ENCODE results near the gene CXCL17.

CXCL17 gene

DNA sequence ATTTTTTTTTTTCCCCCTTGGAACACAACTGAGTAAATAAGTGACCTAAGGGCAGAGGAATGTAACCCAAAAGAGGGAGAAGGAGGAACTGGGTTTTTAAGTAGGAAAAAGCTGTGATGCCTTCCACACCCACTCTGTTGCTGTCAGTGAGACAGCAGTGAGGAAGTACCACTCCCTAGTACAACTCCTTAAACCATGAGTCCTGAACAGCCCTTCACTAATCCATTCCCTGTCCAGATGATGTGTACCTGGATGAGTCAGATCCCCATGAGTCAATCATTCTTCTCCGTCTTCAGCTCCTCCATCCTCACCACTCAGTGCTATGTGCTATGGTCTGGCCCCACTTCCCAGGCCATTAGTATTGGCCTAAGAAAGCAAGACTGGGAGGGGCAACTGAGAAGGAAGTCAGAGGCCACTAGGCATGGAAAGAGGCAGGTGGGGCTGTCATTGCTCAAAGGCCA lies 12.9 kb upstream of the CXCL17 start:
- no peak overlapping the region for H3K27ac ChIP-seq (replicated peaks)
- TF ChIP-seq SPI1 (IDR thresholded peaks at IDR 0.05; ENCODE audit: borderline replicate concordance, low read depth), result no peak
- TF ChIP-seq GABPA (IDR thresholded peaks at IDR 0.05; ENCODE audit: low read depth), result no peak
- TF ChIP-seq, protein P1, sequence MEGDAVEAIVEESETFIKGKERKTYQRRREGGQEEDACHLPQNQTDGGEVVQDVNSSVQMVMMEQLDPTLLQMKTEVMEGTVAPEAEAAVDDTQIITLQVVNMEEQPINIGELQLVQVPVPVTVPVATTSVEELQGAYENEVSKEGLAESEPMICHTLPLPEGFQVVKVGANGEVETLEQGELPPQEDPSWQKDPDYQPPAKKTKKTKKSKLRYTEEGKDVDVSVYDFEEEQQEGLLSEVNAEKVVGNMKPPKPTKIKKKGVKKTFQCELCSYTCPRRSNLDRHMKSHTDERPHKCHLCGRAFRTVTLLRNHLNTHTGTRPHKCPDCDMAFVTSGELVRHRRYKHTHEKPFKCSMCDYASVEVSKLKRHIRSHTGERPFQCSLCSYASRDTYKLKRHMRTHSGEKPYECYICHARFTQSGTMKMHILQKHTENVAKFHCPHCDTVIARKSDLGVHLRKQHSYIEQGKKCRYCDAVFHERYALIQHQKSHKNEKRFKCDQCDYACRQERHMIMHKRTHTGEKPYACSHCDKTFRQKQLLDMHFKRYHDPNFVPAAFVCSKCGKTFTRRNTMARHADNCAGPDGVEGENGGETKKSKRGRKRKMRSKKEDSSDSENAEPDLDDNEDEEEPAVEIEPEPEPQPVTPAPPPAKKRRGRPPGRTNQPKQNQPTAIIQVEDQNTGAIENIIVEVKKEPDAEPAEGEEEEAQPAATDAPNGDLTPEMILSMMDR (IDR thresholded peaks at IDR 0.05; ENCODE audit: insufficient read depth, low read length), result no peak
- TF ChIP-seq POLR2AphosphoS5 (IDR thresholded peaks at IDR 0.05; ENCODE audit: low read depth), result no peak
- TF ChIP-seq, protein P2, sequence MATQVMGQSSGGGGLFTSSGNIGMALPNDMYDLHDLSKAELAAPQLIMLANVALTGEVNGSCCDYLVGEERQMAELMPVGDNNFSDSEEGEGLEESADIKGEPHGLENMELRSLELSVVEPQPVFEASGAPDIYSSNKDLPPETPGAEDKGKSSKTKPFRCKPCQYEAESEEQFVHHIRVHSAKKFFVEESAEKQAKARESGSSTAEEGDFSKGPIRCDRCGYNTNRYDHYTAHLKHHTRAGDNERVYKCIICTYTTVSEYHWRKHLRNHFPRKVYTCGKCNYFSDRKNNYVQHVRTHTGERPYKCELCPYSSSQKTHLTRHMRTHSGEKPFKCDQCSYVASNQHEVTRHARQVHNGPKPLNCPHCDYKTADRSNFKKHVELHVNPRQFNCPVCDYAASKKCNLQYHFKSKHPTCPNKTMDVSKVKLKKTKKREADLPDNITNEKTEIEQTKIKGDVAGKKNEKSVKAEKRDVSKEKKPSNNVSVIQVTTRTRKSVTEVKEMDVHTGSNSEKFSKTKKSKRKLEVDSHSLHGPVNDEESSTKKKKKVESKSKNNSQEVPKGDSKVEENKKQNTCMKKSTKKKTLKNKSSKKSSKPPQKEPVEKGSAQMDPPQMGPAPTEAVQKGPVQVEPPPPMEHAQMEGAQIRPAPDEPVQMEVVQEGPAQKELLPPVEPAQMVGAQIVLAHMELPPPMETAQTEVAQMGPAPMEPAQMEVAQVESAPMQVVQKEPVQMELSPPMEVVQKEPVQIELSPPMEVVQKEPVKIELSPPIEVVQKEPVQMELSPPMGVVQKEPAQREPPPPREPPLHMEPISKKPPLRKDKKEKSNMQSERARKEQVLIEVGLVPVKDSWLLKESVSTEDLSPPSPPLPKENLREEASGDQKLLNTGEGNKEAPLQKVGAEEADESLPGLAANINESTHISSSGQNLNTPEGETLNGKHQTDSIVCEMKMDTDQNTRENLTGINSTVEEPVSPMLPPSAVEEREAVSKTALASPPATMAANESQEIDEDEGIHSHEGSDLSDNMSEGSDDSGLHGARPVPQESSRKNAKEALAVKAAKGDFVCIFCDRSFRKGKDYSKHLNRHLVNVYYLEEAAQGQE (IDR thresholded peaks at IDR 0.05; ENCODE audit: insufficient replicate concordance, low read depth), result no peak
- H3K27me3 ChIP-seq (ENCODE audit: insufficient read depth, poor library complexity, severe bottlenecking), result no peaks in the 10 kb centered on the region
- H3K4me3 ChIP-seq (replicated peaks; ENCODE audit: insufficient read depth, low read length), result no peak overlapping the region
- peak in 1 of 2 experiments; percentile 29 for DNase-seq (ENCODE audit: low read depth in 1 of 2, low spot score in 1 of 2)

DNA sequence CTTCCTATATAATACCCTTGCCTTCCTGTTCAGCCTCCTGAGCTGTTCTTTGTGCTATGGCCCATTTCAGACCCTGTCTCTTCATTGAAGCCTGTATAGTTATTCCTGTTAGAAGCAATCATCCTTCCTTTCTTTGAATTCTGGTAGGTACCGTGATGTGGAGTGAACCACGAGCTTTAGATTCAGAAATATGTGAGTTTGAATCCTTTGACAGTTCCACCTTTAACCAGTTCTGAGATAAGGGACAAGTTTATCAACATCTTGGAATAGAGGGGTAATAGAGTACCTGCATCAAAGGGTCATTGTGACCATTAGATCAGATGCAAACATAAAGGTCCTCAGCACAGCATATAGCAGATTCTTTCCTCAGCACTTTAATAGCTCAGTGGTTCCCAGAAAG lies 12.3 kb upstream of the CXCL17 start:
- DNase-seq (ENCODE audit: low read depth in 1 of 2, low spot score in 1 of 2), result no peak
- TF ChIP-seq GABPA (IDR thresholded peaks at IDR 0.05; ENCODE audit: low read depth) (no peak), POLR2AphosphoS5 (IDR thresholded peaks at IDR 0.05; ENCODE audit: low read depth) (no peak), SPI1 (IDR thresholded peaks at IDR 0.05; ENCODE audit: borderline replicate concordance, low read depth) (no peak)
- TF ChIP-seq, protein P1 (IDR thresholded peaks at IDR 0.05; ENCODE audit: insufficient read depth, low read length), result no peak
- TF ChIP-seq, protein P2 (IDR thresholded peaks at IDR 0.05; ENCODE audit: insufficient replicate concordance, low read depth), result no peak
- Histone ChIP-seq H3K27me3 (ENCODE audit: insufficient read depth, poor library complexity, severe bottlenecking) (no peaks in the 10 kb centered on the region), H3K27ac (replicated peaks) (no peak overlapping the region), H3K4me3 (replicated peaks; ENCODE audit: insufficient read depth, low read length) (no peak overlapping the region)

- peak overlapping the region; percentile 41 for H3K27ac ChIP-seq (replicated peaks)
- H3K4me3 ChIP-seq (replicated peaks; ENCODE audit: insufficient read depth, low read length), result no peak overlapping the region
- no peaks in the 10 kb centered on the region for H3K27me3 ChIP-seq (ENCODE audit: insufficient read depth, poor library complexity, severe bottlenecking)
- TF ChIP-seq POLR2AphosphoS5 (IDR thresholded peaks at IDR 0.05; ENCODE audit: low read depth) (no peak), SPI1 (IDR thresholded peaks at IDR 0.05; ENCODE audit: borderline replicate concordance, low read depth) (no peak), GABPA (IDR thresholded peaks at IDR 0.05; ENCODE audit: low read depth) (no peak)
- TF ChIP-seq, protein P2 (IDR thresholded peaks at IDR 0.05; ENCODE audit: insufficient replicate concordance, low read depth), result no peak
- TF ChIP-seq, protein P1 (IDR thresholded peaks at IDR 0.05; ENCODE audit: insufficient read depth, low read length), result no peak
- DNase-seq (ENCODE audit: low read depth in 1 of 2, low spot score in 1 of 2), result peak in 1 of 2 experiments; percentile 45
Measured at GRCh38 chr19:42452590-42452989, 9.8 kb upstream of the CXCL17 start.
